ENCODE results near the gene ANTXRL.
"Not testable (repeated sequence)": the region's sequence is repeated elsewhere in the genome, so short reads cannot be mapped to it uniquely, and the experiment has no call there.

The ANTXRL gene

GRCh38 chr10:46254467-46254866 lies 32.3 kb upstream of the ANTXRL start:
- DNase-seq (ENCODE audit: low read depth in 2 of 2), result no peak

DNA sequence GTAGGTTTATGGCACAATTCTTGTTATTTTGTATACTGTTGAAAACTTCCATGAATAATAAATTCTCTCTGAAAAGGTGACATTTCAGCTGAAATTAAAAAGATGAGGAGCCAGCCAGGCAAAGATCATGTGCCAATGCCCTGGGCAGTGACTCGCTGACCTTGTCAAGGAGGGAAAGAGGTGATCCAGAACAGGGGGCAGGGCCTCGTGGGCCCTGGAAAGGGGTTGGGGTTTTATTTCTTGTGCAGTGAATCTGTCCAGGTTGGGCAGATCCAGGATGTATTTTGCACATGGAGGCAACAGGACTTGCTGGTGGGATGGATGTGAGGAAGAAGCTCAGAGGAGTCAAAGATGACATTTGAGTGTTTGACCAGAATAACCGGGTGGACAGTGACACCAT lies 31.6 kb upstream of the ANTXRL start:
- DNase-seq (ENCODE audit: low read depth in 2 of 2), result not testable (repeated sequence)

GRCh38 chr10:46255801-46256747 lies 30.7 kb upstream of the ANTXRL start:
- no peak for DNase-seq (ENCODE audit: low read depth in 2 of 2)

GRCh38 chr10:46257099-46257498 lies 29.7 kb upstream of the ANTXRL start:
- DNase-seq (ENCODE audit: low read depth in 2 of 2), result no peak

GRCh38 chr10:46262906-46263560 lies 23.8 kb upstream of the ANTXRL start:
- not testable (repeated sequence) for DNase-seq (ENCODE audit: low read depth in 2 of 2)

DNA sequence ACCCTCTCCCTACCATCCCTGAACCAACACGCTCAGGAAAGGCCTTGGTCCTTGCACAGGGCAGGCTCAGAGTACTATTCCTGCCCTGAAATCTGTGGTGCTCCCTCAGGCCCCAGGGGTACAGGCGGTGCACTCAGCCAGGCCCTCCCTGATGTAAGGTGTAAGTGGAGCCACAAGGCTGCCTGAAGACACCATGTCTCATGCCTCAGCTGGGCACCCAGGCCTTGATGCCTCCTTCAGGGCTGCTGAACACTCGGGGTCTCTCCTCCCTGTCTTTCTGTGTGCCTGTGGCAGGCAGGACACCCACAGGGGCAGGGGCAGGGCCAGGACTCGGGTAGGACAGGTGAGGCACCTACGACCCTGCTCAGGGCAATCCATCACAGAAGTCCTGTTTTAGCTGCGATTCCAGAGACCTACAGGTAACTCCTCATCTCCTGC lies 22.9 kb upstream of the ANTXRL start:
- no peak for DNase-seq (ENCODE audit: low read depth in 2 of 2)

GRCh38 chr10:46264336-46264735 lies 22.5 kb upstream of the ANTXRL start:
- no peak for DNase-seq (ENCODE audit: low read depth in 2 of 2)

GRCh38 chr10:46264737-46265368 lies 21.9 kb upstream of the ANTXRL start:
- no peak for DNase-seq (ENCODE audit: low read depth in 2 of 2)

- not testable (repeated sequence) for DNase-seq (ENCODE audit: low read depth in 2 of 2)
These were observed 21.1 kb upstream of the ANTXRL start for GRCh38 chr10:46265566-46266305.

DNA sequence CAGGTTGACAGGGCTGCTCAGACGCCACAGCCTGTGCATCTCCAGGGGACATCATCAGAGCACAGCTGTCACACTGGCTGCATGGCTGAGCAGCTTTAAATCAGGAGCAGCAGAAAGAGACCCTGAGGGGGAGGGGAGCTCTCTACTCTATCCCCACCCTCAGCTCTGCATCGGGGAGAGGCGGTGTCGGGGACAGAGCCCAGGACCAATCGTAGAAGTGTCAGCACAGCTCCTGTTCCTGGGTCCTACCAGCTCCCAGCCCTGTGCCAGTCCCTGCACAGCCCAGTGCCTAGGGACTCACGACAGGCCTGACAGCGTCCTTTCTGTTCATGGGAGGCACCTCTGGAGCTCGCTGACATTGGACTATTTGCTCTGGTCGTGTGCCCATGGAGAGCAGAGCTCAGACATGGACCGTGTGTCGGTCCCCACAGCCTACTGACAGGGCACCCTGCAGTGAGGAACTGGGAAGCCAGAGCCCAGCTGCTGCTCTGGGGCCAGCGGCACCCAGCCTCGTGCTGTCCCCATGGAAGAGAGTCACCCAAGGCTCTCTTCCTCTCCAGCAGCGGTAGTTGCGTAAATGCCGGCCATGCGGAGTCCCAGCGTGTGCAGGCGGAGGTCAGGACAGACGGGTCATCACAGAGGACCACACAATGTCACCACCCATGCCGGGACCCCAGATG lies 20.4 kb upstream of the ANTXRL start:
- DNase-seq (ENCODE audit: low read depth in 2 of 2), result no peak

GRCh38 chr10:46267132-46267985 lies 19.4 kb upstream of the ANTXRL start:
- DNase-seq (ENCODE audit: low read depth in 2 of 2), result no peak

GRCh38 chr10:46268076-46268881 lies 18.5 kb upstream of the ANTXRL start:
- peak in 1 of 2 donors; percentile 49 for DNase-seq (ENCODE audit: low read depth in 2 of 2)

DNA sequence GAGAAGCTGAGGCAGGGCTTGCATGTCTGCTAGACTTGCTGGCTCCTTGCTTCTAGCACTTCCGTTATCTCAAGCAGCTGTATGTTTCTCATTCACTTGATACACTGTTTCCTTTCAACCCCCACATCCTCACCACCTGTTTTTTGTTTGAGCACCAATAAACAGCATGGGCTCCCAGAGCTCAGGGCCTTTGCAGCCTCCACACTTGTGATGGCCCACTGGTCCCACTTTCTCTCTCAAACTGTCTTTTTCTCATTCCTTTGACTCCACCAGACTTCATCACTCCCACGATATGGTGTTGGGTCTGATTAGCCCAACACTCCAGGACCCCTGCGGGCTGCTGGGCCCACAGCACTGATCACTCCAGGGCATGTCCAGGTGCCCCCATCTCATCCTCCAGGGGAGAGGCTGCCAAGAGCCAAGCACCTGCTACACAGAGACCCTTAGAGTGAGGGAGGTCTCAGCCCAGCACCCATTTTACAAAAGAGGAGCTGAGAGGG lies 17.2 kb upstream of the ANTXRL start:
- not testable (repeated sequence) for DNase-seq (ENCODE audit: low read depth in 2 of 2)

- no peak for DNase-seq (ENCODE audit: low read depth in 2 of 2)
These were observed 16.5 kb upstream of the ANTXRL start for GRCh38 chr10:46270086-46270811.

GRCh38 chr10:46270963-46271530 lies 15.8 kb upstream of the ANTXRL start:
- not testable (repeated sequence) for DNase-seq (ENCODE audit: low read depth in 2 of 2)

GRCh38 chr10:46271795-46272499 lies 14.8 kb upstream of the ANTXRL start:
- DNase-seq (ENCODE audit: low read depth in 2 of 2), result not testable (repeated sequence)

DNA sequence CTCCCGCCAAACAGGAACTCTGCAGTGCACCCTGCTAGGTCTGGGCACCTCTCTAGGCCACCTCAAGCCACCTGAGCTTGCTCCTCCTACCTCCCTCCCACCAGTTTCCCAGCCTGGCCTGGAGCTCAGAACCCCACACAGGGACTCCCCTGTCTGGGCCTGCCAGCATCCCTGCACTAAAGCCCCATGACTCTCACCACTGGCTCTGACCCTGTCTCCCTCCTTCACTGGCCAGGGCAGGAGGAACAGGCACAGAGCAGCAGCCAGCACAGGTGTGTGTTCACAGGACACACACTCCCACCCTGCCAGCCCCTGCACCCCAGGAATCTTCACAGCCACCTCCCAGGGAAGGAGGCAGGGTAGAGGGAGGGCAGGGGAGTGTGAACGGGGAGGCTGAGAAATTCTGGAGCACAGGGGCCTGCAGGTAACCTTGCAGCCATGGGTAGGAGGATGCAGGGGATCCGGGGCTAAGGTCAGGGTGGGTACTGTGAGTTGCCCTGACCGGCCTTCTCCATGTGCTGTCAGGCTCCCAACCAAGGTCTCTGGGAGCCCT lies 13.9 kb upstream of the ANTXRL start:
- DNase-seq (ENCODE audit: low read depth in 2 of 2), result no peak
